ENCODE measurements around the gene AFAP1. TPM values are rescaled to one million over a fixed set of nuclear protein-coding genes. Genes with fewer than 3 reads are reported as not detected.

AFAP1 gene
- total and polyA plus RNA-seq, 8 donors, result 3.2 to 15.9 (median 6.3) TPM

GRCh38 chr4:7979652-7979968 is 39.9 kb upstream of the AFAP1 start:
- peak in 1 of 6 donors; percentile 12 for DNase-seq
- no peaks in the 10 kb centered on the region for H3K9me3 ChIP-seq
- WGBS, 2 donors, result 85% methylated on average over 4 of the region's 4 CpGs
- H3K4me1 ChIP-seq, result no peaks in the 10 kb centered on the region
- TF ChIP-seq, protein P1, sequence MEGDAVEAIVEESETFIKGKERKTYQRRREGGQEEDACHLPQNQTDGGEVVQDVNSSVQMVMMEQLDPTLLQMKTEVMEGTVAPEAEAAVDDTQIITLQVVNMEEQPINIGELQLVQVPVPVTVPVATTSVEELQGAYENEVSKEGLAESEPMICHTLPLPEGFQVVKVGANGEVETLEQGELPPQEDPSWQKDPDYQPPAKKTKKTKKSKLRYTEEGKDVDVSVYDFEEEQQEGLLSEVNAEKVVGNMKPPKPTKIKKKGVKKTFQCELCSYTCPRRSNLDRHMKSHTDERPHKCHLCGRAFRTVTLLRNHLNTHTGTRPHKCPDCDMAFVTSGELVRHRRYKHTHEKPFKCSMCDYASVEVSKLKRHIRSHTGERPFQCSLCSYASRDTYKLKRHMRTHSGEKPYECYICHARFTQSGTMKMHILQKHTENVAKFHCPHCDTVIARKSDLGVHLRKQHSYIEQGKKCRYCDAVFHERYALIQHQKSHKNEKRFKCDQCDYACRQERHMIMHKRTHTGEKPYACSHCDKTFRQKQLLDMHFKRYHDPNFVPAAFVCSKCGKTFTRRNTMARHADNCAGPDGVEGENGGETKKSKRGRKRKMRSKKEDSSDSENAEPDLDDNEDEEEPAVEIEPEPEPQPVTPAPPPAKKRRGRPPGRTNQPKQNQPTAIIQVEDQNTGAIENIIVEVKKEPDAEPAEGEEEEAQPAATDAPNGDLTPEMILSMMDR (IDR thresholded peaks at IDR 0.05), result no peak
- H3K27ac ChIP-seq, result no peak overlapping the region
- FAIRE-seq, result no peak
- no peak overlapping the region for H3K4me3 ChIP-seq
- no peaks in the 10 kb centered on the region for H3K27me3 ChIP-seq
- no peaks in the 10 kb centered on the region for H3K36me3 ChIP-seq
- intact Hi-C loops (cut with DNase I), result no loop called here
- no peak for ATAC-seq

DNA sequence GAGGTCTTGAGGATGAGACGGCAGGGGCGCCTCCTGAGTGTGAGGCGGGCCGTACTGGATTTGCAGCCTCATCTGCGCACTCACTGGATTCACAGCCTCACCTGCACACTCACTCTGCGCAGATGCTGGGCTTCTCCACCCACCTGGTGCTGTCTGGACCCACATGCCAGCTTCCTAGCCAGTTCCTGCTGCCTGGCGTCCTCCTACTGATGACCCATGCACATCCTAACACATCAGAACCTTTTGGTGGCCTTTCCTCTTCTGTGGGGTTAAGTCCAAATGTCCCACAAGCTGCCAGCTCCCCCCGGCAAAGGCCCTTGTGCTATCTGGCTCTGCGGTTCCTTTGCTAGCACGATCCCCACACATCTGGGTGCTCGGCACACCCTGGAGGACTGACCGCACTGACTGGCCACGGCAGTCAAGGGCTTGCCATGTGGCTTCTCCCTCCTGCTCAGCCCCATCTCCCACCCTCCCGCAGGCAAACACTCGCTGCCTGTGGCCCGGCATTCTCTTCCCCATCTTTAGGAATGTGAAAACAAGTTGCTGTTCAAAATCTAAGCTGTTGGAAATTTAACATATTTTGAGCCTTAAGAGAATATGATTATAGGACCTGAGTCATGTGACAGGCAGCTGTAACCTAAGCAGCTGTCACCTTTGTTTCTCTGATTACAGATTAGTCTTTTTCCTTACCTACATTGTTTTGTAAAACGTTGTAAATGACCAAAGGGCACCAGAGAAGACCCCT is 39.4 kb upstream of the AFAP1 start:
- H3K4me3 ChIP-seq, result no peak overlapping the region
- H3K27ac ChIP-seq, result peak overlapping the region in 1 of 4 donors; percentile 1
- FAIRE-seq (no peak), ATAC-seq (no peak), DNase-seq (peak in 1 of 6 donors; percentile 34)
- TF ChIP-seq, protein P1 (IDR thresholded peaks at IDR 0.05), result no peak
- 84 to 88% methylated on average over 17 of the region's 17 CpGs for WGBS, 2 donors
- no peaks in the 10 kb centered on the region for H3K36me3 ChIP-seq
- intact Hi-C loops (cut with DNase I), result no loop called here
- no peaks in the 10 kb centered on the region for H3K4me1 ChIP-seq
- H3K9me3 ChIP-seq, result no peaks in the 10 kb centered on the region
- H3K27me3 ChIP-seq, result no peaks in the 10 kb centered on the region

DNA sequence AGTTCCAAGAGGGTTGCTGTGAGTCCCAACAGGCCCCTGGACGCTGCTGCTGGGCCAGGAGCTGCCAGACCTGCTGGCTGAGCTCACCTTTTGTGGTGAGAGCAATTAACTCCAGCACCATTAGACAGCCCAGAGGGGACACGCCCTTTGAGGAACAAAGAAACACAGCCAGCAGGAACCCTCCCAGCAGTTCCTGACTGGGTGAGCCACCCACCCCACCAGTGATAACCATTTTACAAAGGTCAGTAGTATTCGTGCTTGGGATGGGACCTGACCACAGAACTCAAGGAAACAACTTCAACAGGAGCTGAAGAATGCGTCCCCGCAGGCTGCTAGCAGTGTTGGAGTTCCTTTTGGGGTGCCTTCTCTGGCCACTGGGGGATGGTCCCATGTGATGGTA is 38.8 kb upstream of the AFAP1 start:
- no peaks in the 10 kb centered on the region for H3K9me3 ChIP-seq
- no peak overlapping the region for H3K4me3 ChIP-seq
- H3K27me3 ChIP-seq, result no peaks in the 10 kb centered on the region
- H3K4me1 ChIP-seq, result no peaks in the 10 kb centered on the region
- H3K36me3 ChIP-seq, result no peaks in the 10 kb centered on the region
- intact Hi-C loops (cut with DNase I), result no loop called here
- peak in 3 of 4 donors; percentile 59 to 70 (median 67) for ATAC-seq
- DNase-seq, result peak in 1 of 6 donors; percentile 18
- FAIRE-seq, result peak; percentile 26
- TF ChIP-seq, protein P1 (IDR thresholded peaks at IDR 0.05), result no peak
- WGBS, 2 donors, result 66 to 71% methylated on average over 5 of the region's 5 CpGs
- peak overlapping the region in 1 of 4 donors; percentile 1 for H3K27ac ChIP-seq

DNA sequence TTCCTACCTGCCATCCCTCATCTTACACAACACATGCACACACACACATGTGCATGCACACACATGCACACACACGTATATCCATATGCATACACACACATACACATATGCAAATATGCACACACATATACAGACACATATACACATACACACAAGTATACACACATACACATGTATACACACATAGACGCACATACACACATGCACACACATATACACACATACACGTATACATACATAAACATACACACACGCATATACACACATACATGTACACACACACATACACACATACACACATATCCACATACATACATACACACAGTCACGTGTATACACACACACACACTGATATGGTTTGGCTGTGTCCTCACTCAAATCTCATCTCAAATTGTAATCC is 37.0 kb upstream of the AFAP1 start:
- TF ChIP-seq, protein P1 (IDR thresholded peaks at IDR 0.05), result no peak
- Histone ChIP-seq H3K4me3 (no peak overlapping the region), H3K4me1 (no peaks in the 10 kb centered on the region), H3K27me3 (no peaks in the 10 kb centered on the region), H3K27ac (no peak overlapping the region), H3K36me3 (no peaks in the 10 kb centered on the region), H3K9me3 (no peaks in the 10 kb centered on the region)
- intact Hi-C loops (cut with DNase I), result no loop called here
- FAIRE-seq, result no peak
- DNase-seq, result no peak
- ATAC-seq, result no peak
- 94 to 95% methylated on average over 5 of the region's 5 CpGs for WGBS, 2 donors

DNA sequence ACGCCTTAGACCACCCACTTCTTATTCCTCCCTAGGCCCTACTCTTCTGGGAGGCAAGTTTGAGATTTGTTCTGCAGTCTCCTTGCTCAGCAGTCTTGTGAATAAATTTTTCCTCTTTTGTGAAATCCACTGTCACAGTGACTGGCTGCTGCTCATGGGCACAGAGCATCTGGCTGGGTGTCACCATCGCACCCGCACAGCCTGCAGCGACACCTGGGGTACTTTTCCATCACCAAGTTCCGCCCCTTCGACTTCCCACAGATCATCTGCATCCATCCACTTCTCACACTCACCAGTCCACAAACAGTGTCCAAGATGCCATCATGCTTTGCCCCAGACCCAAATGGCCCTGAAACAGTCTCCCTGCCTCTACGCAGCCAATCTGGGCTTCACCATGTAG is 36.4 kb upstream of the AFAP1 start:
- WGBS, 2 donors, result 93 to 99% methylated on average over 7 of the region's 7 CpGs

More for the DNA sequence above, 36.4 kb upstream of the AFAP1 start:
- Histone ChIP-seq H3K4me3 (no peak overlapping the region), H3K4me1 (no peaks in the 10 kb centered on the region), H3K9me3 (no peaks in the 10 kb centered on the region), H3K27ac (no peak overlapping the region), H3K27me3 (no peaks in the 10 kb centered on the region), H3K36me3 (no peaks in the 10 kb centered on the region)
- intact Hi-C loops (cut with DNase I), result no loop called here
- FAIRE-seq (no peak), ATAC-seq (no peak), DNase-seq (peak in 1 of 6 donors; percentile 2)
- TF ChIP-seq, protein P1 (IDR thresholded peaks at IDR 0.05), result no peak
